ENCODE data around the gene CAPN5.

The CAPN5 gene

GRCh38 chr11:77071671-77072605 is 5.2 kb downstream of the CAPN5 start:
- no peak for DNase-seq (ENCODE audit: extremely low read depth, insufficient read length)
- TF ChIP-seq CTCF (IDR thresholded peaks at IDR 0.05; ENCODE audit: insufficient read depth, low read length, poor library complexity, severe bottlenecking): no peak
- H3K36me3 ChIP-seq (ENCODE audit: control insufficient read depth, insufficient read depth, low read length): no peaks in the 10 kb centered on the region
- peaks cover 1% of the 10 kb centered on the region; the same call in 1 of the 2 replicates for H3K27me3 ChIP-seq (replicated peaks; ENCODE audit: control insufficient read depth, insufficient read depth, low read length)
- no peak overlapping the region for H3K4me3 ChIP-seq (replicated peaks; ENCODE audit: low read depth, low read length)

- H3K27me3 ChIP-seq (replicated peaks; ENCODE audit: control insufficient read depth, insufficient read depth, low read length): peaks cover 1% of the 10 kb centered on the region; the same call in 1 of the 2 replicates
- no peak for TF ChIP-seq CTCF (IDR thresholded peaks at IDR 0.05; ENCODE audit: insufficient read depth, low read length, poor library complexity, severe bottlenecking)
- no peaks in the 10 kb centered on the region for H3K36me3 ChIP-seq (ENCODE audit: control insufficient read depth, insufficient read depth, low read length)
- no peak for DNase-seq (ENCODE audit: extremely low read depth, insufficient read length)
- H3K4me3 ChIP-seq (replicated peaks; ENCODE audit: low read depth, low read length): no peak overlapping the region
Measured at GRCh38 chr11:77072851-77073327, 6.1 kb downstream of the CAPN5 start.

GRCh38 chr11:77073328-77074001 is 6.7 kb downstream of the CAPN5 start:
- H3K27me3 ChIP-seq (replicated peaks; ENCODE audit: control insufficient read depth, insufficient read depth, low read length): no peaks in the 10 kb centered on the region; the same call in 1 of the 2 replicates
- TF ChIP-seq CTCF (IDR thresholded peaks at IDR 0.05; ENCODE audit: insufficient read depth, low read length, poor library complexity, severe bottlenecking): no peak
- no peak overlapping the region for H3K4me3 ChIP-seq (replicated peaks; ENCODE audit: low read depth, low read length)
- DNase-seq (ENCODE audit: extremely low read depth, insufficient read length): no peak
- H3K36me3 ChIP-seq (ENCODE audit: control insufficient read depth, insufficient read depth, low read length): no peaks in the 10 kb centered on the region

GRCh38 chr11:77074205-77074604 is 7.4 kb downstream of the CAPN5 start:
- Histone ChIP-seq H3K4me3 (replicated peaks; ENCODE audit: low read depth, low read length) (no peak overlapping the region), H3K27me3 (replicated peaks; ENCODE audit: control insufficient read depth, insufficient read depth, low read length) (no peaks in the 10 kb centered on the region; the same call in 1 of the 2 replicates), H3K36me3 (ENCODE audit: control insufficient read depth, insufficient read depth, low read length) (no peaks in the 10 kb centered on the region)
- no peak for TF ChIP-seq CTCF (IDR thresholded peaks at IDR 0.05; ENCODE audit: insufficient read depth, low read length, poor library complexity, severe bottlenecking)
- DNase-seq (ENCODE audit: extremely low read depth, insufficient read length): no peak

GRCh38 chr11:77074626-77075221 is 8.0 kb downstream of the CAPN5 start:
- no peak for DNase-seq (ENCODE audit: extremely low read depth, insufficient read length)
- H3K4me3 ChIP-seq (replicated peaks; ENCODE audit: low read depth, low read length): no peak overlapping the region
- H3K27me3 ChIP-seq (replicated peaks; ENCODE audit: control insufficient read depth, insufficient read depth, low read length): no peaks in the 10 kb centered on the region; the same call in 1 of the 2 replicates
- H3K36me3 ChIP-seq (ENCODE audit: control insufficient read depth, insufficient read depth, low read length): no peaks in the 10 kb centered on the region
- no peak for TF ChIP-seq CTCF (IDR thresholded peaks at IDR 0.05; ENCODE audit: insufficient read depth, low read length, poor library complexity, severe bottlenecking)

All from GM06990 (cell line).